CD4-positive, alpha-beta T cell (primary cell): ENCODE measurements around the gene C8G. TPM values are rescaled to one million over a fixed set of nuclear protein-coding genes. Genes with fewer than 3 reads are reported as not detected.

ENCODE experiments used
- ATAC-seq: fragments of 200-7000 bp; cut with Tn5 transposase; one replicate; pipeline ENCODE4 v1.10.0; 2022; ENCODE audit warnings: mild to moderate bottlenecking; ENCODE audit not compliant: poor library complexity
- CTCF ChIA-PET: fragments of 350-600 bp; sonication (Branson Sonifier 250); formaldehyde crosslinking; loops from one replicate; lab custom pipeline; 2021; ENCODE audit warnings: antibody characterized with exemption, inconsistent platforms; lab: Charles Lee
- POLR2A ChIA-PET: fragments of 350-600 bp; sonication (Branson Sonifier 250); formaldehyde crosslinking; loops from one replicate; lab custom pipeline; 2021; ENCODE audit warnings: antibody characterized with exemption, inconsistent platforms; lab: Charles Lee
- DNase-seq, 14 experiments: peaks; one replicate each; pipeline ENCODE4 v3.0.0-alpha.2; 2013 to 2020; ENCODE audit warnings: mixed read lengths in 2 of 14
- H3K27ac ChIP-seq, 2 donors: one replicate each; pipeline versions ENCODE4 v1.5.1 to v1.7.0; 2013; ENCODE audit warnings: low read length in 2 of 2, low read depth in 1 of 2, mild to moderate bottlenecking in 1 of 2
- H3K27me3 ChIP-seq, 2 experiments: 1 replicate in 1 of 2; 2 replicates in 1 of 2; pipeline versions ENCODE4 v1.6.1 to v1.7.0; 2013; ENCODE audit warnings: low read length in 2 of 2, control low read depth in 1 of 2, mild to moderate bottlenecking in 1 of 2, moderate library complexity in 1 of 2; ENCODE audit not compliant: insufficient read depth in 2 of 2, control insufficient read depth in 1 of 2
- H3K36me3 ChIP-seq: one replicate; pipeline ENCODE4 v1.6.1; 2013; ENCODE audit warnings: low read length, control low read depth; ENCODE audit not compliant: insufficient read depth
- H3K4me1 ChIP-seq: one replicate; pipeline ENCODE4 v1.6.1; 2013; ENCODE audit warnings: low read length, control low read depth; ENCODE audit not compliant: insufficient read depth
- H3K4me3 ChIP-seq: one replicate; pipeline ENCODE4 v1.5.1; 2013; ENCODE audit warnings: mild to moderate bottlenecking, low read length, moderate library complexity
- H3K9me3 ChIP-seq, 2 experiments: 1 replicate in 1 of 2; 2 replicates in 1 of 2; pipeline versions ENCODE4 v1.6.1 to v1.7.0; 2013; ENCODE audit warnings: low read length in 2 of 2, mild to moderate bottlenecking in 2 of 2, control low read depth in 1 of 2, moderate library complexity in 1 of 2; ENCODE audit not compliant: control insufficient read depth in 1 of 2, insufficient read depth in 1 of 2
- H3K27ac Mint-ChIP-seq: one replicate; pipeline ENCODE4 v1.8.0; 2020; ENCODE audit warnings: mixed read lengths
- H3K27me3 Mint-ChIP-seq: one replicate; pipeline ENCODE4 v1.8.0; 2021; ENCODE audit warnings: mixed read lengths
- H3K36me3 Mint-ChIP-seq: one replicate; pipeline ENCODE4 v1.8.0; 2021; ENCODE audit warnings: low read depth, mixed read lengths
- H3K4me1 Mint-ChIP-seq: one replicate; pipeline ENCODE4 v1.8.0; 2021; ENCODE audit warnings: low read depth, mixed read lengths
- H3K4me3 Mint-ChIP-seq: one replicate; pipeline ENCODE4 v1.8.0; 2020; ENCODE audit warnings: mild to moderate bottlenecking, mixed read lengths
- H3K9me3 Mint-ChIP-seq: one replicate; pipeline ENCODE4 v1.8.0; 2020; ENCODE audit warnings: mixed read lengths
- intact Hi-C, 2 experiments: fragments of 100-400 bp; cut with DNase I in 1 of 2; cut with micrococcal nuclease in 1 of 2; formaldehyde crosslinking; loops; one replicate each; pipeline versions ENCODE4 v1.15.1 to v1.9.0; 2023 to 2025; cut with DNase I, micrococcal nuclease
- total RNA-seq, 174 experiments: library from RNA in 2 of 174; stranded (reverse) in 2 of 174; gene quantifications; one replicate each; pipeline ENCODE4 v1.2.3 and lab custom pipeline; 2021 to 2026
- TF ChIP-seq, protein P1 (sequence below): fragments of 200-600 bp; IDR thresholded peaks from one replicate; pipeline ENCODE4 v1.8.0; 2022; ENCODE audit warnings: antibody characterized with exemption, mild to moderate bottlenecking

C8G gene
- total RNA-seq, 2 experiments from 2014 or later: not detected

DNA sequence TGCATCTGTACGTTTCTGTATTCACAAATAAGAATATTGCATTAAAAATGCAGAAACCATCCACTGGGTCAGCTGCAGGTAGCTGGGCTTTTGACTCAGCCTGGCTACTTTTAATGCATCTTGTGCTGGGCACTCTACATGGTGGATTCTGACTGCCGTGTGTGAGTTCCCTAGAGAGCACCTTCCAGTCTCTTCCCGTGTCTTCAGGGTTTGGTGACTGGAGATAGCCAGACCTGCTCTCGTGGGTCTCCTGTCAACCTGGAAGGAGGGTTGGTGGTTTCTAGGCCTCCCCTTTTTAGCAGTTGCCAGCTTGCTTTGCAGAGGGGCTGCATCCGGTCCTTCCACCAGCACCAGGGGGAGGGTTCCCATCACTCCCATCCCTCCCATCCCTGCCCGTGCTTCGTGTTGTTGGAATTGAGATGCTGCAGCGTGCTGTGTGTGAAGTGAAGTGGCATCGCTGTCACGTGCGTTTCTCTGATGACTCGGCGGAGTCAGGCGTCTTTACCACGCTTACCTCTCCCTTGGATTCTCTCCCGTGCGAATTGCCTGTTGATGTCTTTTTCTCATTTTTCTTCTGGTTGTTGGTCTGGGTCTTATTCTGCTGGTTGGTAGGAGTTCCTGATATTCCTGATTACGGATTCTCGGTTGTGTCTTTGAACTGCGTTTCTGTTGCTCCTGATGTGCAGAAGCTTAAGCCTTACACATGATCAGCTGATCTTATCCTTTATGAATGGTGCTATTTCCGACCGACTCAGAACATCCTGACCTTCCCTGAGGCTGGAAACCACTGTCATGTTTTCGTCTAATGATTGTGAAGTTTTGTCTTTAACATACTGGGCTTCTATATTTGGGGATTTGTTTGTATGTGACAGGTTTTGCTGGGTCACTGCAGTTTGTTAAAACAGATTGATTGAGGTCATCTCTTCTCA is 17.4 kb upstream of the C8G start:
- intact Hi-C loops: no loop called here
- H3K36me3 Mint-ChIP-seq: peaks cover 16% of the 10 kb centered on the region
- no peaks in the 10 kb centered on the region for H3K9me3 Mint-ChIP-seq
- Histone ChIP-seq H3K4me3 (no peak overlapping the region), H3K27me3 (no peaks in the 10 kb centered on the region), H3K9me3 (no peaks in the 10 kb centered on the region), H3K4me1 (no peaks in the 10 kb centered on the region), H3K27ac (no peak overlapping the region), H3K36me3 (peaks cover 24% of the 10 kb centered on the region)
- TF ChIP-seq, protein P1, sequence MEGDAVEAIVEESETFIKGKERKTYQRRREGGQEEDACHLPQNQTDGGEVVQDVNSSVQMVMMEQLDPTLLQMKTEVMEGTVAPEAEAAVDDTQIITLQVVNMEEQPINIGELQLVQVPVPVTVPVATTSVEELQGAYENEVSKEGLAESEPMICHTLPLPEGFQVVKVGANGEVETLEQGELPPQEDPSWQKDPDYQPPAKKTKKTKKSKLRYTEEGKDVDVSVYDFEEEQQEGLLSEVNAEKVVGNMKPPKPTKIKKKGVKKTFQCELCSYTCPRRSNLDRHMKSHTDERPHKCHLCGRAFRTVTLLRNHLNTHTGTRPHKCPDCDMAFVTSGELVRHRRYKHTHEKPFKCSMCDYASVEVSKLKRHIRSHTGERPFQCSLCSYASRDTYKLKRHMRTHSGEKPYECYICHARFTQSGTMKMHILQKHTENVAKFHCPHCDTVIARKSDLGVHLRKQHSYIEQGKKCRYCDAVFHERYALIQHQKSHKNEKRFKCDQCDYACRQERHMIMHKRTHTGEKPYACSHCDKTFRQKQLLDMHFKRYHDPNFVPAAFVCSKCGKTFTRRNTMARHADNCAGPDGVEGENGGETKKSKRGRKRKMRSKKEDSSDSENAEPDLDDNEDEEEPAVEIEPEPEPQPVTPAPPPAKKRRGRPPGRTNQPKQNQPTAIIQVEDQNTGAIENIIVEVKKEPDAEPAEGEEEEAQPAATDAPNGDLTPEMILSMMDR: no peak
- H3K27me3 Mint-ChIP-seq: no peaks in the 10 kb centered on the region
- H3K27ac Mint-ChIP-seq: no peak overlapping the region
- no peak overlapping the region for H3K4me3 Mint-ChIP-seq
- ATAC-seq: no peak
- H3K4me1 Mint-ChIP-seq: no peaks in the 10 kb centered on the region
- CTCF ChIA-PET: no interaction called here
- no peak for DNase-seq
- POLR2A ChIA-PET: no interaction called here

GRCh38 chr9:136928591-136928990 is 16.5 kb upstream of the C8G start:
- Histone ChIP-seq H3K27me3 (no peaks in the 10 kb centered on the region), H3K4me1 (no peaks in the 10 kb centered on the region), H3K4me3 (no peak overlapping the region), H3K9me3 (no peaks in the 10 kb centered on the region), H3K36me3 (peaks cover 22% of the 10 kb centered on the region), H3K27ac (no peak overlapping the region)
- Mint-ChIP-seq H3K4me1 (no peaks in the 10 kb centered on the region), H3K36me3 (peaks cover 11% of the 10 kb centered on the region), H3K4me3 (no peak overlapping the region), H3K9me3 (no peaks in the 10 kb centered on the region), H3K27ac (no peak overlapping the region), H3K27me3 (no peaks in the 10 kb centered on the region)
- TF ChIP-seq, protein P1: no peak
- ATAC-seq: no peak
- intact Hi-C loops: no loop called here
- CTCF ChIA-PET: no interaction called here
- DNase-seq: no peak
- POLR2A ChIA-PET: no interaction called here

DNA sequence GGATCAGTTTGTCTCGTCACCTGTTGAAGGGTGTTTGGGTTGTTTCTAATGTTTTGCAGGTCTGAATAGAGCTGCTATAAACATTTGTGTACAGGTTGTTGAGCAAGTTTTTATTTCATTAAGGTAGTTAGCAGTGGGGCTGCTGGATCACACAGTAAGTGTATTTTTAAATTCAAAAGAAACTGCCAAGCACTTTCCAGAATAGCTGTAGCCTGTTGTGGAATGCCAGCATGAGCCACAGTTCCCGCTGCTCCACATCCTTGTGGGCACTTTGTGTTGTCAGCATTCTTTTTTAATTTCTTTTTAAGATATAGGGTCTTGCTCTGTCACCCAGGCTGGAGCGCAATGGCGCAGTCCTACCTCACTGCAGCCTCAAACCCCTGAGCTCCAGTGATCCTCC is 15.0 kb upstream of the C8G start:
- no peaks in the 10 kb centered on the region for H3K27me3 ChIP-seq
- Mint-ChIP-seq H3K9me3 (no peaks in the 10 kb centered on the region), H3K4me1 (no peaks in the 10 kb centered on the region), H3K27me3 (no peaks in the 10 kb centered on the region), H3K36me3 (peaks cover 11% of the 10 kb centered on the region), H3K4me3 (no peak overlapping the region), H3K27ac (no peak overlapping the region)
- ATAC-seq: no peak
- no peak overlapping the region for H3K4me3 ChIP-seq
- ChIA-PET POLR2A (no interaction called here), CTCF (interaction anchor here (1.0 kb wide), 1 partner anchor 88 kb away, joined by 3 read pairs; the partner anchor contains the start of gene AJM1)
- H3K36me3 ChIP-seq: peaks cover 12% of the 10 kb centered on the region
- no peaks in the 10 kb centered on the region for H3K4me1 ChIP-seq
- H3K27ac ChIP-seq: no peak overlapping the region
- intact Hi-C loops: no loop called here
- TF ChIP-seq, protein P1: no peak
- H3K9me3 ChIP-seq: no peaks in the 10 kb centered on the region
- no peak for DNase-seq
